Upper lobe of right lung (tissue), 1 donor: Measurements from ENCODE around the gene DIDO1. TPM values are rescaled to one million over a fixed set of nuclear protein-coding genes. Genes with fewer than 3 reads are reported as not detected.

Experiments
- ATAC-seq: fragments of 200-7000 bp; cut with Tn5 transposase; one replicate; pipeline ENCODE4 v1.9.1; 2020; ENCODE audit warnings: mild to moderate bottlenecking, moderate library complexity
- DNase-seq: peaks from one replicate; pipeline ENCODE4 v3.0.0-alpha.2; 2020
- H3K27ac ChIP-seq: fragments of 200-600 bp; one replicate; pipeline ENCODE4 v1.8.0; 2022
- H3K27me3 ChIP-seq: fragments of 200-600 bp; one replicate; pipeline ENCODE4 v1.8.0; 2022; ENCODE audit warnings: mild to moderate bottlenecking
- H3K36me3 ChIP-seq: fragments of 200-600 bp; one replicate; pipeline ENCODE4 v1.8.0; 2022
- H3K4me1 ChIP-seq: fragments of 200-600 bp; one replicate; pipeline ENCODE4 v1.8.0; 2022
- H3K4me3 ChIP-seq: fragments of 200-600 bp; one replicate; pipeline ENCODE4 v1.8.0; 2022; ENCODE audit warnings: mild to moderate bottlenecking
- H3K9me3 ChIP-seq: fragments of 200-600 bp; one replicate; pipeline ENCODE4 v1.8.0; 2022
- intact Hi-C: fragments of 100-400 bp; cut with DNase I; formaldehyde crosslinking; loops from one replicate; pipeline ENCODE4 v1.11.0; 2022
- total RNA-seq: library from RNA; stranded (reverse); fragmentation: NEBNext Ultra II Directional; extraction: Animal tissue kit (Norgen Biotek cat#: 25700); gene quantifications from one replicate; pipeline ENCODE4 v1.2.1, GENCODE V29; 2021
- TF ChIP-seq, protein P1 (sequence below): fragments of 200-600 bp; IDR thresholded peaks from one replicate; pipeline ENCODE4 v1.8.0; 2022; ENCODE audit warnings: antibody characterized with exemption
- donor health status: DM: no; HTN: yes; CAD: no; lungs with severe emphysema.

DIDO1 gene
- total RNA-seq, 1 donor from 2014 or later, result 55.5 TPM

DNA sequence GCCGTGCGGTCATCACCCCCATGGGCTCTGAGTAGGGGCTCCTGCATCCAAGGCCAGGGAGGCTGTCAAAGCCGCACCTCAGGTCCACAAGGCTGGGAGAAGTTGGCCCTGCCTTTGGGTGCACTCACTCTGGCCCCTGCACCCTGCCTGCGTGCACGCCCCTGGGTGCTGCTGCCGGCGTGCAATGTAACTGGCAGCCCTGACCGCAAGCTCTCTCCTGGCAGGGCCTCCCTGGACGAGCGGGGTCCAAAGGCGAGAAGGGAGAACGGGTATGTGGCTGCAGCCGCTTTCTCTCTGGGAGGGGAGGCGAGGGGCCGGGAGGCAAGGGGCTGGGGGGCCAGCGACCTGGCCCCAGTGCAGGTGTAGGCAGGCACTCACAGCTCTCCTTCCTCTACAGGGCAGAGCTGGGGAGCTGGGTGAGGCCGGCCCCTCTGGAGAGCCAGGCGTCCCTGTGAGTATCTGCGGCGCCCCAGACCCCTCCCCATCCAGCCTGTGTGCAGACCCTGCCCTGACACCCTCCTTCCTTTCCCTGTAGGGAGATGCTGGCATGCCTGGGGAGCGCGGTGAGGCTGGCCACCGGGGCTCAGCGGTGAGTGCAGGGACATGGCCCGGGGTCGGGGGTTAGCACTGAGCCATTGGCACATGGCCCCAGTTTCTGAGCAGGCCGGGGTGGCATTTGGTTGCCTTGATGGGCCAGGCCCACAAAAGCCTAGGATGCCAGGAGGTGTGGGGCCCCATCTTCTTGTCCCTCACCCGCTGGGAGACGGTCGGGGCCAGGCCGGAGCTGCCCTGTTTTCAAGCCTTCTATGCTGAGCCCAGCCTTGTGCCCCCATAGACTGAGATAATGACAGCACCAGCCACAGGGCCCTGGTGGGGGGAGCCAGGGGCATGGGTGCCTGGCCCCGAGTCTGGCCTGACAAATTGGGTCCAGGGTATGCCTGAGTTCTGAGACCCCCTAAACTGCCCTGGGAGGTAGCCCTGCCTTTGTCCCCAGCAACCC is 96.8 kb downstream of the DIDO1 start:
- Histone ChIP-seq H3K4me3 (no peak overlapping the region), H3K27me3 (no peaks in the 10 kb centered on the region), H3K36me3 (no peaks in the 10 kb centered on the region), H3K4me1 (peaks cover 10% of the 10 kb centered on the region), H3K27ac (no peak overlapping the region), H3K9me3 (no peaks in the 10 kb centered on the region)
- intact Hi-C loops, result no loop called here
- TF ChIP-seq, protein P1, sequence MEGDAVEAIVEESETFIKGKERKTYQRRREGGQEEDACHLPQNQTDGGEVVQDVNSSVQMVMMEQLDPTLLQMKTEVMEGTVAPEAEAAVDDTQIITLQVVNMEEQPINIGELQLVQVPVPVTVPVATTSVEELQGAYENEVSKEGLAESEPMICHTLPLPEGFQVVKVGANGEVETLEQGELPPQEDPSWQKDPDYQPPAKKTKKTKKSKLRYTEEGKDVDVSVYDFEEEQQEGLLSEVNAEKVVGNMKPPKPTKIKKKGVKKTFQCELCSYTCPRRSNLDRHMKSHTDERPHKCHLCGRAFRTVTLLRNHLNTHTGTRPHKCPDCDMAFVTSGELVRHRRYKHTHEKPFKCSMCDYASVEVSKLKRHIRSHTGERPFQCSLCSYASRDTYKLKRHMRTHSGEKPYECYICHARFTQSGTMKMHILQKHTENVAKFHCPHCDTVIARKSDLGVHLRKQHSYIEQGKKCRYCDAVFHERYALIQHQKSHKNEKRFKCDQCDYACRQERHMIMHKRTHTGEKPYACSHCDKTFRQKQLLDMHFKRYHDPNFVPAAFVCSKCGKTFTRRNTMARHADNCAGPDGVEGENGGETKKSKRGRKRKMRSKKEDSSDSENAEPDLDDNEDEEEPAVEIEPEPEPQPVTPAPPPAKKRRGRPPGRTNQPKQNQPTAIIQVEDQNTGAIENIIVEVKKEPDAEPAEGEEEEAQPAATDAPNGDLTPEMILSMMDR, result no peak
- DNase-seq (no peak), ATAC-seq (no peak)

DNA sequence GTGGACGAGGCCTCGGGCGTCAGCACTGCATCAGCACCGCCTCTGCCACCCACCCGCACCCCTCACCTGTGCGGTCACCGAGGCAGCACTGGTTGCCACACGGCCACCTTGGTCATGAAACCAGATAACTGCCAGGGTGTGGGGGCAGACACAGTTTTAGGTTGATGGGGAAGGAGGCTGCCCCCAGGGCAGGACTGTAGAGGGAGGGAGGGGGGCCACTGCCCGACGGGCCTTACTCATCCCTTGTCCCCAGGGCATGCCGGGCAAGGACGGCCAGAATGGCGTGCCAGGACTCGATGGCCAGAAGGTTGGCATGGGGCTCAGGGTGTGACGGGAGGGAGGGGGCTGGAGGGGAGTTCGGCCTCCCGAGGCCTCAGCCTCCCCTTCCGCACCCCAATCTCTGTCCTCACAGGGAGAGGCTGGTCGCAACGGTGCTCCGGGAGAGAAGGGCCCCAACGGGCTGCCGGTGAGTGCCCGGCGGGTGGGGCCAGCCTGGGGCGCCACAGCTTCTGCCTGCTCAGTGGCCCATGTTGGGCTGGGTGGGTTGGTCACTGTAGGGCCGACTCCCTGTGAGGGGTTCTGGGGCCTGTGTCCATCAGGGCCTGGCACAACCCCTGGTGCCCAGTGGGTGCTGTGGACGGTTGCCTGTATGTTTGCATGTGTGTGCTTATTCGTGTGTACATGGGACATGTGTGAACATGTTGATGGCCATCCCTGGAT is 97.6 kb downstream of the DIDO1 start:
- Histone ChIP-seq H3K9me3 (no peaks in the 10 kb centered on the region), H3K27ac (no peak overlapping the region), H3K4me3 (no peak overlapping the region), H3K36me3 (no peaks in the 10 kb centered on the region), H3K27me3 (no peaks in the 10 kb centered on the region), H3K4me1 (peaks cover 10% of the 10 kb centered on the region)
- intact Hi-C loops, result no loop called here
- DNase-seq (no peak), ATAC-seq (no peak)
- TF ChIP-seq, protein P1, result no peak

DNA sequence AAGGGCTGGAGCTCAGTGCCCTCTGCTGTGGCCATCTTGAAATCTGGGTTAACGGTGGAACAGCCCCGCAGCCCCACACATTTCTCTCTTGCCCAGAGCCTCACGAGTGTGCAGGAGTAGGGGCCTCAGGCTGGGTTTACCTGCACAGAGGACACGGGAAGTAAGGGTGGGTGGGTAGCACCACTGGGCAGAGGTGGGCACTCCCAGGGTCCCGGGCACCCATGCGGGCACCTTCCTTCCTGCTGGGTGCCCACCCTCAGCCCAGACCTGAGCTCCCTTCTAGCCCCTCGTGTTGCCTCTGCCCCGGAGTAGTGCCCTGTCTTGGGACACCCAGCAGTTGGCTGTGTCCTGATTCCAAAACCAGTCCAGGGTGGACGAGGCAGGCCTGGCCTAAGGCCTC is 98.3 kb downstream of the DIDO1 start:
- Histone ChIP-seq H3K36me3 (no peaks in the 10 kb centered on the region), H3K27ac (no peak overlapping the region), H3K9me3 (no peaks in the 10 kb centered on the region), H3K4me3 (no peak overlapping the region), H3K4me1 (peaks cover 10% of the 10 kb centered on the region), H3K27me3 (no peaks in the 10 kb centered on the region)
- ATAC-seq (no peak), DNase-seq (no peak)
- intact Hi-C loops, result no loop called here
- TF ChIP-seq, protein P1, result no peak

Other genes with a start within 250 kb of the DIDO1 start
- gene NTSR1, start 217.7 kb downstream of the DIDO1 start, total RNA-seq, result 0.09 TPM
- gene MRGBP, start 130.0 kb downstream of the DIDO1 start, total RNA-seq, result 8.8 TPM
- 58.2 TPM for gene OGFR, start 121.7 kb downstream of the DIDO1 start, total RNA-seq
- gene COL9A3, start 109.5 kb downstream of the DIDO1 start, total RNA-seq, result 1.1 TPM
- 7.8 TPM for gene TCFL5, start 64.7 kb downstream of the DIDO1 start, total RNA-seq
- 27.4 TPM for gene GID8, start 11.6 kb upstream of the DIDO1 start, total RNA-seq
- gene SLC17A9, start 26.2 kb upstream of the DIDO1 start, total RNA-seq, result 15.2 TPM
- not detected for gene BHLHE23, start 80.5 kb upstream of the DIDO1 start, total RNA-seq